GM23338 (cell line): ENCODE measurements around the gene TUBG1. TPM values are rescaled to one million over a fixed set of nuclear protein-coding genes. Genes with fewer than 3 reads are reported as not detected.

Source experiments
- EZH2phosphoT487 ChIP-seq: fragments of 200-600 bp; sonication (generic); IDR thresholded peaks from one replicate; pipeline ENCODE4 v1.8.1; 2018; ENCODE audit warnings: antibody characterized with exemption; ENCODE audit not compliant: unreplicated experiment
- JUNB ChIP-seq: IDR thresholded peaks from one replicate; pipeline ENCODE4 v1.6.1; 2016; ENCODE audit warnings: antibody characterized with exemption; ENCODE audit not compliant: unreplicated experiment
- NANOG ChIP-seq: IDR thresholded peaks from 2 replicates; pipeline ENCODE4 v1.6.1; 2016; ENCODE audit warnings: antibody characterized with exemption, borderline replicate concordance
- ZNF114 ChIP-seq: fragments of 250-450 bp; sonication (Bioruptor Pico); IDR thresholded peaks from 2 replicates; pipeline ENCODE4 v1.5.0; 2020; ENCODE audit warnings: mild to moderate bottlenecking, moderate library complexity
- polyA plus RNA-seq: library from polyadenylated mRNA; unstranded; fragments of >200 nt; fragmentation: Nextera tagmentation; extraction: Ambion mirVana; gene quantifications from 2 replicates; pipeline ENCODE4 v1.2.1, GENCODE V29; 2016
- total RNA-seq: library from RNA; depleted of rRNA; stranded (reverse); fragments of >200 nt; shearing (Covaris generic); gene quantifications from 2 replicates; pipeline ENCODE4 v1.2.3, GENCODE V29; 2014
- TF ChIP-seq, protein P1 (sequence below): fragments of 250-450 bp; sonication (Bioruptor Pico); IDR thresholded peaks from 2 replicates; pipeline ENCODE4 v1.5.0; 2020; ENCODE audit warnings: mild to moderate bottlenecking, moderate library complexity
- TF ChIP-seq, protein P2 (sequence below): IDR thresholded peaks from one replicate; pipeline ENCODE4 v1.6.1; 2018; ENCODE audit warnings: antibody characterized with exemption; ENCODE audit not compliant: unreplicated experiment
- TF ChIP-seq, protein P3 (sequence below), 2 experiments: fragments of 200-600 bp in 1 of 2; sonication (generic) in 1 of 2; conservative IDR thresholded peaks; 2 replicates each; pipeline versions ENCODE4 v1.5.1 to v1.6.1; 2016 to 2017; ENCODE audit warnings: antibody characterized with exemption in 2 of 2, low read depth in 2 of 2, mild to moderate bottlenecking in 2 of 2, moderate library complexity in 1 of 2

The TUBG1 gene
- total and polyA plus RNA-seq, 2 experiments from 2014 or later = 101 to 117 TPM

DNA sequence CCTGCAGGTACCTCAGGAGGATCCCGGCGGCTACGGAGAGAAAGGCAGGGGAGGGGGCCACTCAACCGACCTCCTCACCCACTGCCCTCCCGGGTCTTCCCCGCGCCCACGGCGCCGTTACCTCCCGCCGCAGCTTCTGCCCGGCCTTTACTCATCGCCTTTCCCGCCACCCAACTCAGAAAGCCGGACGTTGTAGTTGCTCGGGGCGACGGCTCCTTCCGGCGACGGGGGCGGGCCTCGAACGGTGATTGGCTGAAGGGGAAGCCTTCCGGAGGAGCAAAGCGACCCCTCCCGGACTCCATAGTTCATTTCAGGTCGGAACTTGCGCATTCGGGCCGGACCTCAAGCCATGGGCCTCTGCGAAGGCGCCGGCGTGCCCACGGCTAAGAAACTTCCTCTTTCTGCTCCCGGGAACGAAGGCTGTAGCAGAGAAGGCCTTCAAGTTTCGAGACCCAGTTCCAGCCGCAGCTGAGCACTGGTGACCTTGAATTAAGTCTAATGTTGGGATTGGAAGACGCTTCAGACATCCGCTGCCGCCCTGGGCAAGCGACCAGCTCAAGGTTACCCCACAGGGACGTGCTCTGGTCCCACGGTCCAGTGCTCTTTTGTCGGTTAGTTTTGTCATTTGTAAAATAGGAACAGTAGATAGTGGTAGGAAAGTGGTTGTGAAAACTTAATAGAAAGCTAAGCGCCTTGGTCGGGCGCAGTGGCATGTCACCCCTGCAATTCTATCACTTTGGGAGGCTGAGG, 31.8 kb upstream of the TUBG1 start, which contains the start of gene PSMC3IP (continued):
- TF ChIP-seq, protein P1, sequence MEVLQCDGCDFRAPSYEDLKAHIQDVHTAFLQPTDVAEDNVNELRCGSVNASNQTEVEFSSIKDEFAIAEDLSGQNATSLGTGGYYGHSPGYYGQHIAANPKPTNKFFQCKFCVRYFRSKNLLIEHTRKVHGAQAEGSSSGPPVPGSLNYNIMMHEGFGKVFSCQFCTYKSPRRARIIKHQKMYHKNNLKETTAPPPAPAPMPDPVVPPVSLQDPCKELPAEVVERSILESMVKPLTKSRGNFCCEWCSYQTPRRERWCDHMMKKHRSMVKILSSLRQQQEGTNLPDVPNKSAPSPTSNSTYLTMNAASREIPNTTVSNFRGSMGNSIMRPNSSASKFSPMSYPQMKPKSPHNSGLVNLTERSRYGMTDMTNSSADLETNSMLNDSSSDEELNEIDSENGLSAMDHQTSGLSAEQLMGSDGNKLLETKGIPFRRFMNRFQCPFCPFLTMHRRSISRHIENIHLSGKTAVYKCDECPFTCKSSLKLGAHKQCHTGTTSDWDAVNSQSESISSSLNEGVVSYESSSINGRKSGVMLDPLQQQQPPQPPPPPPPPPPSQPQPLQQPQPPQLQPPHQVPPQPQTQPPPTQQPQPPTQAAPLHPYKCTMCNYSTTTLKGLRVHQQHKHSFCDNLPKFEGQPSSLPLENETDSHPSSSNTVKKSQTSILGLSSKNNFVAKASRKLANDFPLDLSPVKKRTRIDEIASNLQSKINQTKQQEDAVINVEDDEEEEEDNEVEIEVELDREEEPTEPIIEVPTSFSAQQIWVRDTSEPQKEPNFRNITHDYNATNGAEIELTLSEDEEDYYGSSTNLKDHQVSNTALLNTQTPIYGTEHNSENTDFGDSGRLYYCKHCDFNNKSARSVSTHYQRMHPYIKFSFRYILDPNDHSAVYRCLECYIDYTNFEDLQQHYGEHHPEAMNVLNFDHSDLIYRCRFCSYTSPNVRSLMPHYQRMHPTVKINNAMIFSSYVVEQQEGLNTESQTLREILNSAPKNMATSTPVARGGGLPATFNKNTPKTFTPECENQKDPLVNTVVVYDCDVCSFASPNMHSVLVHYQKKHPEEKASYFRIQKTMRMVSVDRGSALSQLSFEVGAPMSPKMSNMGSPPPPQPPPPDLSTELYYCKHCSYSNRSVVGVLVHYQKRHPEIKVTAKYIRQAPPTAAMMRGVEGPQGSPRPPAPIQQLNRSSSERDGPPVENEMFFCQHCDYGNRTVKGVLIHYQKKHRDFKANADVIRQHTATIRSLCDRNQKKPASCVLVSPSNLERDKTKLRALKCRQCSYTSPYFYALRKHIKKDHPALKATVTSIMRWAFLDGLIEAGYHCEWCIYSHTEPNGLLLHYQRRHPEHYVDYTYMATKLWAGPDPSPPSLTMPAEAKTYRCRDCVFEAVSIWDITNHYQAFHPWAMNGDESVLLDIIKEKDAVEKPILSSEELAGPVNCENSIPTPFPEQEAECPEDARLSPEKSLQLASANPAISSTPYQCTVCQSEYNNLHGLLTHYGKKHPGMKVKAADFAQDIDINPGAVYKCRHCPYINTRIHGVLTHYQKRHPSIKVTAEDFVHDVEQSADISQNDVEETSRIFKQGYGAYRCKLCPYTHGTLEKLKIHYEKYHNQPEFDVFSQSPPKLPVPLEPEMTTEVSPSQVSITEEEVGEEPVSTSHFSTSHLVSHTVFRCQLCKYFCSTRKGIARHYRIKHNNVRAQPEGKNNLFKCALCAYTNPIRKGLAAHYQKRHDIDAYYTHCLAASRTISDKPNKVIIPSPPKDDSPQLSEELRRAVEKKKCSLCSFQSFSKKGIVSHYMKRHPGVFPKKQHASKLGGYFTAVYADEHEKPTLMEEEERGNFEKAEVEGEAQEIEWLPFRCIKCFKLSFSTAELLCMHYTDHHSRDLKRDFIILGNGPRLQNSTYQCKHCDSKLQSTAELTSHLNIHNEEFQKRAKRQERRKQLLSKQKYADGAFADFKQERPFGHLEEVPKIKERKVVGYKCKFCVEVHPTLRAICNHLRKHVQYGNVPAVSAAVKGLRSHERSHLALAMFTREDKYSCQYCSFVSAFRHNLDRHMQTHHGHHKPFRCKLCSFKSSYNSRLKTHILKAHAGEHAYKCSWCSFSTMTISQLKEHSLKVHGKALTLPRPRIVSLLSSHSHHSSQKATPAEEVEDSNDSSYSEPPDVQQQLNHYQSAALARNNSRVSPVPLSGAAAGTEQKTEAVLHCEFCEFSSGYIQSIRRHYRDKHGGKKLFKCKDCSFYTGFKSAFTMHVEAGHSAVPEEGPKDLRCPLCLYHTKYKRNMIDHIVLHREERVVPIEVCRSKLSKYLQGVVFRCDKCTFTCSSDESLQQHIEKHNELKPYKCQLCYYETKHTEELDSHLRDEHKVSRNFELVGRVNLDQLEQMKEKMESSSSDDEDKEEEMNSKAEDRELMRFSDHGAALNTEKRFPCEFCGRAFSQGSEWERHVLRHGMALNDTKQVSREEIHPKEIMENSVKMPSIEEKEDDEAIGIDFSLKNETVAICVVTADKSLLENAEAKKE (CRISPR knock-in tag) = no peak
- TF ChIP-seq EZH2phosphoT487 (no peak), JUNB (no peak), ZNF114 (no peak), NANOG (no peak)
- TF ChIP-seq, protein P2, sequence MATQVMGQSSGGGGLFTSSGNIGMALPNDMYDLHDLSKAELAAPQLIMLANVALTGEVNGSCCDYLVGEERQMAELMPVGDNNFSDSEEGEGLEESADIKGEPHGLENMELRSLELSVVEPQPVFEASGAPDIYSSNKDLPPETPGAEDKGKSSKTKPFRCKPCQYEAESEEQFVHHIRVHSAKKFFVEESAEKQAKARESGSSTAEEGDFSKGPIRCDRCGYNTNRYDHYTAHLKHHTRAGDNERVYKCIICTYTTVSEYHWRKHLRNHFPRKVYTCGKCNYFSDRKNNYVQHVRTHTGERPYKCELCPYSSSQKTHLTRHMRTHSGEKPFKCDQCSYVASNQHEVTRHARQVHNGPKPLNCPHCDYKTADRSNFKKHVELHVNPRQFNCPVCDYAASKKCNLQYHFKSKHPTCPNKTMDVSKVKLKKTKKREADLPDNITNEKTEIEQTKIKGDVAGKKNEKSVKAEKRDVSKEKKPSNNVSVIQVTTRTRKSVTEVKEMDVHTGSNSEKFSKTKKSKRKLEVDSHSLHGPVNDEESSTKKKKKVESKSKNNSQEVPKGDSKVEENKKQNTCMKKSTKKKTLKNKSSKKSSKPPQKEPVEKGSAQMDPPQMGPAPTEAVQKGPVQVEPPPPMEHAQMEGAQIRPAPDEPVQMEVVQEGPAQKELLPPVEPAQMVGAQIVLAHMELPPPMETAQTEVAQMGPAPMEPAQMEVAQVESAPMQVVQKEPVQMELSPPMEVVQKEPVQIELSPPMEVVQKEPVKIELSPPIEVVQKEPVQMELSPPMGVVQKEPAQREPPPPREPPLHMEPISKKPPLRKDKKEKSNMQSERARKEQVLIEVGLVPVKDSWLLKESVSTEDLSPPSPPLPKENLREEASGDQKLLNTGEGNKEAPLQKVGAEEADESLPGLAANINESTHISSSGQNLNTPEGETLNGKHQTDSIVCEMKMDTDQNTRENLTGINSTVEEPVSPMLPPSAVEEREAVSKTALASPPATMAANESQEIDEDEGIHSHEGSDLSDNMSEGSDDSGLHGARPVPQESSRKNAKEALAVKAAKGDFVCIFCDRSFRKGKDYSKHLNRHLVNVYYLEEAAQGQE = no peak
- TF ChIP-seq, protein P3, sequence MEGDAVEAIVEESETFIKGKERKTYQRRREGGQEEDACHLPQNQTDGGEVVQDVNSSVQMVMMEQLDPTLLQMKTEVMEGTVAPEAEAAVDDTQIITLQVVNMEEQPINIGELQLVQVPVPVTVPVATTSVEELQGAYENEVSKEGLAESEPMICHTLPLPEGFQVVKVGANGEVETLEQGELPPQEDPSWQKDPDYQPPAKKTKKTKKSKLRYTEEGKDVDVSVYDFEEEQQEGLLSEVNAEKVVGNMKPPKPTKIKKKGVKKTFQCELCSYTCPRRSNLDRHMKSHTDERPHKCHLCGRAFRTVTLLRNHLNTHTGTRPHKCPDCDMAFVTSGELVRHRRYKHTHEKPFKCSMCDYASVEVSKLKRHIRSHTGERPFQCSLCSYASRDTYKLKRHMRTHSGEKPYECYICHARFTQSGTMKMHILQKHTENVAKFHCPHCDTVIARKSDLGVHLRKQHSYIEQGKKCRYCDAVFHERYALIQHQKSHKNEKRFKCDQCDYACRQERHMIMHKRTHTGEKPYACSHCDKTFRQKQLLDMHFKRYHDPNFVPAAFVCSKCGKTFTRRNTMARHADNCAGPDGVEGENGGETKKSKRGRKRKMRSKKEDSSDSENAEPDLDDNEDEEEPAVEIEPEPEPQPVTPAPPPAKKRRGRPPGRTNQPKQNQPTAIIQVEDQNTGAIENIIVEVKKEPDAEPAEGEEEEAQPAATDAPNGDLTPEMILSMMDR (conservative IDR thresholded peaks at IDR 0.05; ENCODE audit: low read depth in 2 of 2) = peak; percentile 16 to 52; a peak in 3 of 4 replicates
